ENCODE results near the gene GTF2F2. TPM values are rescaled to one million over a fixed set of nuclear protein-coding genes. Genes with fewer than 3 reads are reported as not detected.
A peak's percentile ranks its signal among the peaks of the same experiment; 100 is the strongest.

The GTF2F2 gene
- polyA plus RNA-seq, 1 donor (not counting 4 experiments of a cell fraction or from before 2014, with no cell fraction given): 55.5 TPM

- peak overlapping the region; percentile 15 for H3K27ac ChIP-seq (ENCODE audit: control insufficient read depth, insufficient read depth, low read length)
- H3K4me3 ChIP-seq (ENCODE audit: control insufficient read depth in 2 of 3, extremely low read depth in 1 of 3, insufficient read depth in 2 of 3, low read depth in 1 of 3, low read length in 3 of 3): no peak overlapping the region
- DNase-seq (ENCODE audit: low read depth, low spot score) (no peak), FAIRE-seq (no peak)
- H3K4me2 ChIP-seq (ENCODE audit: control insufficient read depth, extremely low read depth, insufficient read depth, low read depth, low read length): no peak overlapping the region
- no peaks in the 10 kb centered on the region for H3K27me3 ChIP-seq (ENCODE audit: control insufficient read depth, extremely low read depth, insufficient read depth, low read length)
- no peaks in the 10 kb centered on the region for H4K20me1 ChIP-seq (ENCODE audit: control insufficient read depth, extremely low read depth, insufficient read depth, low read length)
- dilution Hi-C loops (cut with MboI; ENCODE audit: extremely low pct_ligation_motif_present, low sequenced_read_pairs): no loop called here
- TF ChIP-seq CTCF (optimal IDR thresholded peaks at IDR 0.05 in 1 of 3, IDR thresholded peaks at IDR 0.05 in 1 of 3, conservative IDR thresholded peaks at IDR 0.05 in 1 of 3; ENCODE audit: extremely low read depth in 1 of 3, insufficient read depth in 2 of 3, low read length in 3 of 3): no peak
- TF ChIP-seq EZH2 (IDR thresholded peaks at IDR 0.05; ENCODE audit: low read length): no peak
- no peak overlapping the region for H3K9ac ChIP-seq (ENCODE audit: control insufficient read depth, extremely low read depth, insufficient read depth, low read length)
- H3K9me3 ChIP-seq (ENCODE audit: control insufficient read depth, low read depth, low read length): no peaks in the 10 kb centered on the region
- peaks cover 0 to 1% of the 10 kb centered on the region in 2 experiments for H3K36me3 ChIP-seq (ENCODE audit: control insufficient read depth in 2 of 2, extremely low read depth in 1 of 2, insufficient read depth in 2 of 2, low read length in 2 of 2)
- peaks cover 28% of the 10 kb centered on the region for H3K79me2 ChIP-seq (ENCODE audit: control insufficient read depth, insufficient read depth, low read length)
- no peaks in the 10 kb centered on the region for H3K9me1 ChIP-seq (ENCODE audit: control insufficient read depth, extremely low read depth, insufficient read depth, low read length)
- peaks cover 28% of the 10 kb centered on the region for H3K4me1 ChIP-seq (ENCODE audit: control insufficient read depth, extremely low read depth, insufficient read depth, low read length)
- H2AFZ ChIP-seq (ENCODE audit: control insufficient read depth, low read length): no peak overlapping the region
Measured at GRCh38 chr13:45215392-45216077, 95.2 kb downstream of the GTF2F2 start.

GRCh38 chr13:45216193-45216592, 95.9 kb downstream of the GTF2F2 start:
- no peak for FAIRE-seq
- H3K79me2 ChIP-seq (ENCODE audit: control insufficient read depth, insufficient read depth, low read length): peaks cover 30% of the 10 kb centered on the region

More at GRCh38 chr13:45216193-45216592, 95.9 kb downstream of the GTF2F2 start:
- Histone ChIP-seq H3K4me3 (ENCODE audit: control insufficient read depth in 2 of 3, extremely low read depth in 1 of 3, insufficient read depth in 2 of 3, low read depth in 1 of 3, low read length in 3 of 3) (no peak overlapping the region), H2AFZ (ENCODE audit: control insufficient read depth, low read length) (no peak overlapping the region), H4K20me1 (ENCODE audit: control insufficient read depth, extremely low read depth, insufficient read depth, low read length) (no peaks in the 10 kb centered on the region), H3K36me3 (ENCODE audit: control insufficient read depth in 2 of 2, extremely low read depth in 1 of 2, insufficient read depth in 2 of 2, low read length in 2 of 2) (peaks cover 0 to 1% of the 10 kb centered on the region in 2 experiments), H3K9ac (ENCODE audit: control insufficient read depth, extremely low read depth, insufficient read depth, low read length) (no peak overlapping the region), H3K9me1 (ENCODE audit: control insufficient read depth, extremely low read depth, insufficient read depth, low read length) (no peaks in the 10 kb centered on the region), H3K9me3 (ENCODE audit: control insufficient read depth, low read depth, low read length) (no peaks in the 10 kb centered on the region), H3K4me2 (ENCODE audit: control insufficient read depth, extremely low read depth, insufficient read depth, low read depth, low read length) (no peak overlapping the region), H3K4me1 (ENCODE audit: control insufficient read depth, extremely low read depth, insufficient read depth, low read length) (peaks cover 31% of the 10 kb centered on the region), H3K27ac (ENCODE audit: control insufficient read depth, insufficient read depth, low read length) (no peak overlapping the region), H3K27me3 (ENCODE audit: control insufficient read depth, extremely low read depth, insufficient read depth, low read length) (no peaks in the 10 kb centered on the region)
- DNase-seq (ENCODE audit: low read depth, low spot score): no peak
- dilution Hi-C loops (cut with MboI; ENCODE audit: extremely low pct_ligation_motif_present, low sequenced_read_pairs): no loop called here
- no peak for TF ChIP-seq CTCF (optimal IDR thresholded peaks at IDR 0.05 in 1 of 3, IDR thresholded peaks at IDR 0.05 in 1 of 3, conservative IDR thresholded peaks at IDR 0.05 in 1 of 3; ENCODE audit: extremely low read depth in 1 of 3, insufficient read depth in 2 of 3, low read length in 3 of 3)
- no peak for TF ChIP-seq EZH2 (IDR thresholded peaks at IDR 0.05; ENCODE audit: low read length)
